OCI-LY7 (cell line): ENCODE results near the gene GRXCR1.

Experiments
- CTCF ChIP-seq: fragments of 200-600 bp; sonication (generic); conservative IDR thresholded peaks from 2 replicates; pipeline ENCODE4 v1.5.1; 2014; ENCODE audit warnings: mild to moderate bottlenecking, antibody characterized with exemption, low read length, moderate library complexity, mixed read lengths
- EZH2phosphoT487 ChIP-seq: fragments of 200-600 bp; sonication (generic); IDR thresholded peaks from 2 replicates; pipeline ENCODE4 v1.6.1; 2018; ENCODE audit warnings: low read depth, borderline replicate concordance, mild to moderate bottlenecking, mixed run types, antibody characterized with exemption, low read length, moderate library complexity, mixed read lengths

- TF ChIP-seq CTCF, result no peak
- TF ChIP-seq EZH2phosphoT487, result no peak
These were observed 36.1 kb downstream of the GRXCR1 start for GRCh38 chr4:42928582-42928981.
